Hindlimb muscle (tissue), 1 donor: ENCODE results near the gene LEFTY2. TPM values are rescaled to one million over a fixed set of nuclear protein-coding genes. Genes with fewer than 3 reads are reported as not detected.
"Not testable (repeated sequence)": the region's sequence is repeated elsewhere in the genome, so short reads cannot be mapped to it uniquely, and the experiment has no call there.

Source experiments
- DNase-seq: peaks from one replicate; pipeline ENCODE4 v3.0.0-alpha.2; 2013
- polyA plus RNA-seq: library from polyadenylated mRNA; unstranded; fragments of 120-200 nt; gene quantifications from one replicate; pipeline ENCODE4 v1.2.1, GENCODE V29; 2013; ENCODE audit not compliant: insufficient read length

Gene LEFTY2
- 3.3 TPM for polyA plus RNA-seq

- peak; percentile 87 for DNase-seq
These were observed at the start of gene LEFTY2 for GRCh38 chr1:225941187-225941941. TSS of gene LEFTY2 (minus strand) at chr1:225941220. CDS start at chr1:225941140, 80 bp downstream.

- peak; percentile 27 for DNase-seq
These were observed 46.7 kb upstream of the LEFTY2 start for GRCh38 chr1:225987491-225988316.

- DNase-seq = no peak
These were observed 40.7 kb upstream of the LEFTY2 start for GRCh38 chr1:225981714-225982113.

GRCh38 chr1:225980005-225980836 is 39.2 kb upstream of the LEFTY2 start:
- DNase-seq = no peak

- DNase-seq = no peak
These were observed 38.4 kb upstream of the LEFTY2 start for GRCh38 chr1:225979421-225979820.

GRCh38 chr1:225977937-225978748 is 37.1 kb upstream of the LEFTY2 start:
- DNase-seq = no peak

- DNase-seq = not testable (repeated sequence)
These were observed 34.1 kb upstream of the LEFTY2 start for GRCh38 chr1:225975146-225975545.

- DNase-seq = no peak
These were observed 33.4 kb upstream of the LEFTY2 start for GRCh38 chr1:225974454-225974853.

GRCh38 chr1:225973158-225973557 is 32.1 kb upstream of the LEFTY2 start:
- DNase-seq = no peak

GRCh38 chr1:225972344-225973152 is 31.5 kb upstream of the LEFTY2 start:
- DNase-seq = no peak

- not testable (repeated sequence) for DNase-seq
These were observed 29.7 kb upstream of the LEFTY2 start for GRCh38 chr1:225970592-225971157.

GRCh38 chr1:225969751-225970150 is 28.7 kb upstream of the LEFTY2 start:
- not testable (repeated sequence) for DNase-seq

GRCh38 chr1:225965231-225965630 is 24.2 kb upstream of the LEFTY2 start:
- DNase-seq = no peak

- DNase-seq = no peak
These were observed 22.9 kb upstream of the LEFTY2 start for GRCh38 chr1:225963735-225964530.

- peak; percentile 23 for DNase-seq
These were observed 21.5 kb upstream of the LEFTY2 start for GRCh38 chr1:225962440-225962975.

GRCh38 chr1:225961659-225962439 is 20.8 kb upstream of the LEFTY2 start:
- DNase-seq = no peak

- DNase-seq = no peak
These were observed 17.0 kb upstream of the LEFTY2 start for GRCh38 chr1:225958041-225958440.

GRCh38 chr1:225954753-225955152 is 13.7 kb upstream of the LEFTY2 start:
- no peak for DNase-seq

GRCh38 chr1:225953315-225953714 is 12.3 kb upstream of the LEFTY2 start:
- DNase-seq = no peak
